Chondrocyte (in vitro differentiated cells): Measurements from ENCODE around the gene ZFHX3. TPM values are rescaled to one million over a fixed set of nuclear protein-coding genes. Genes with fewer than 3 reads are reported as not detected.

Source experiments
- DNase-seq: peaks from one replicate; pipeline ENCODE4 v3.0.0; 2021; ENCODE audit warnings: mixed read lengths, low spot score
- H3K27ac Mint-ChIP-seq: one replicate; pipeline ENCODE4 v1.8.0; 2021; ENCODE audit warnings: mild to moderate bottlenecking, moderate library complexity, mixed read lengths; ENCODE audit not compliant: unreplicated experiment
- H3K27me3 Mint-ChIP-seq: 2 replicates; pipeline ENCODE4 v1.8.0; 2021; ENCODE audit warnings: low read depth, mixed read lengths
- H3K36me3 Mint-ChIP-seq: 2 replicates; pipeline ENCODE4 v1.8.0; 2021; ENCODE audit warnings: low read depth, mixed read lengths
- H3K4me1 Mint-ChIP-seq: 2 replicates; pipeline ENCODE4 v1.8.0; 2021; ENCODE audit warnings: low read depth, mild to moderate bottlenecking, mixed read lengths
- H3K4me3 Mint-ChIP-seq: one replicate; pipeline ENCODE4 v1.8.0; 2021; ENCODE audit warnings: mild to moderate bottlenecking, moderate library complexity, mixed read lengths; ENCODE audit not compliant: unreplicated experiment
- H3K9me3 Mint-ChIP-seq: 2 replicates; pipeline ENCODE4 v1.8.0; 2021; ENCODE audit warnings: low read depth, mixed read lengths
- CTCF ChIP-seq: fragments of 200-600 bp; sonication (generic); IDR thresholded peaks from 2 replicates; pipeline ENCODE4 v1.5.0; 2021; ENCODE audit warnings: antibody characterized with exemption, mild to moderate bottlenecking, moderate library complexity
- total RNA-seq: library from RNA; stranded (reverse); gene quantifications from 3 replicates; pipeline ENCODE4 v1.2.1, GENCODE V29; 2021

The ZFHX3 gene
- total RNA-seq, 1 donor from 2014 or later = 86.8 TPM

- H3K4me1 Mint-ChIP-seq = peaks cover 13% of the 10 kb centered on the region
- no peak overlapping the region for H3K4me3 Mint-ChIP-seq
- no peak overlapping the region for H3K27ac Mint-ChIP-seq
- H3K9me3 Mint-ChIP-seq = no peaks in the 10 kb centered on the region
- no peaks in the 10 kb centered on the region for H3K27me3 Mint-ChIP-seq
- H3K36me3 Mint-ChIP-seq = peaks cover 38% of the 10 kb centered on the region
- DNase-seq = no peak
- no peak for TF ChIP-seq CTCF
Observed at GRCh38 chr16:72807245-72807644, 240.7 kb downstream of the ZFHX3 start.

GRCh38 chr16:72805486-72805885, 242.4 kb downstream of the ZFHX3 start:
- no peak for TF ChIP-seq CTCF
- Mint-ChIP-seq H3K27me3 (no peaks in the 10 kb centered on the region), H3K9me3 (no peaks in the 10 kb centered on the region), H3K36me3 (peaks cover 33% of the 10 kb centered on the region), H3K4me3 (no peak overlapping the region), H3K4me1 (peaks cover 7% of the 10 kb centered on the region), H3K27ac (no peak overlapping the region)
- no peak for DNase-seq

- no peak for TF ChIP-seq CTCF
- peaks cover 7% of the 10 kb centered on the region for H3K4me1 Mint-ChIP-seq
- no peak for DNase-seq
- no peaks in the 10 kb centered on the region for H3K9me3 Mint-ChIP-seq
- H3K36me3 Mint-ChIP-seq = peaks cover 54% of the 10 kb centered on the region
- no peak overlapping the region for H3K4me3 Mint-ChIP-seq
- peak overlapping the region; percentile 24 for H3K27ac Mint-ChIP-seq
- no peaks in the 10 kb centered on the region for H3K27me3 Mint-ChIP-seq
Observed at GRCh38 chr16:72800524-72801161, 247.3 kb downstream of the ZFHX3 start.

- no peaks in the 10 kb centered on the region for H3K9me3 Mint-ChIP-seq
- no peak for TF ChIP-seq CTCF
- no peak overlapping the region for H3K4me3 Mint-ChIP-seq
- H3K27me3 Mint-ChIP-seq = no peaks in the 10 kb centered on the region
- no peaks in the 10 kb centered on the region for H3K4me1 Mint-ChIP-seq
- peak overlapping the region; percentile 58 for H3K27ac Mint-ChIP-seq
- peaks cover 66% of the 10 kb centered on the region for H3K36me3 Mint-ChIP-seq
- DNase-seq = no peak
Observed at GRCh38 chr16:72798264-72798663, 249.7 kb downstream of the ZFHX3 start.

- H3K27me3 Mint-ChIP-seq = no peaks in the 10 kb centered on the region
- no peak for TF ChIP-seq CTCF
- H3K9me3 Mint-ChIP-seq = no peaks in the 10 kb centered on the region
- DNase-seq = no peak
- peak overlapping the region; percentile 23 for H3K27ac Mint-ChIP-seq
- no peak overlapping the region for H3K4me3 Mint-ChIP-seq
- peaks cover 69% of the 10 kb centered on the region for H3K36me3 Mint-ChIP-seq
- H3K4me1 Mint-ChIP-seq = no peaks in the 10 kb centered on the region
Observed at GRCh38 chr16:72797621-72798020, 250.3 kb downstream of the ZFHX3 start.
